ENCODE measurements around the gene DOK7.

Gene DOK7

GRCh38 chr4:3520796-3521600 is 57.9 kb downstream of the DOK7 start:
- no peaks in the 10 kb centered on the region for H3K9me3 ChIP-seq (ENCODE audit: insufficient read depth, low read length, severe bottlenecking)
- peaks cover 15% of the 10 kb centered on the region; the same call in 1 of the 2 replicates for H3K79me2 ChIP-seq (ENCODE audit: insufficient read depth, low read length)
- no peak overlapping the region for H3K27ac ChIP-seq (ENCODE audit: low read length)
- H3K9ac ChIP-seq (ENCODE audit: low read depth, low read length) = no peak overlapping the region
- H4K20me1 ChIP-seq (ENCODE audit: insufficient read depth, low read length) = peaks cover 41% of the 10 kb centered on the region
- H3K4me2 ChIP-seq (ENCODE audit: insufficient read depth, low read length) = no peak overlapping the region
- H3K27me3 ChIP-seq (ENCODE audit: insufficient read depth, low read length, poor library complexity) = no peaks in the 10 kb centered on the region
- peaks cover 95% of the 10 kb centered on the region for H3K36me3 ChIP-seq (ENCODE audit: insufficient read depth, low read length)
- TF ChIP-seq CTCF (IDR thresholded peaks at IDR 0.05; ENCODE audit: borderline replicate concordance, extremely low read depth, low read length, poor library complexity, severe bottlenecking) (no peak), EZH2 (IDR thresholded peaks at IDR 0.05; ENCODE audit: borderline replicate concordance, low read depth, low read length, severe bottlenecking) (no peak)
- no peak overlapping the region for H3K4me3 ChIP-seq (ENCODE audit: low read depth in 1 of 2, low read length in 2 of 2)
- ATAC-seq (ENCODE audit: insufficient read depth, low read depth) (no peak), DNase-seq (no peak)
- no peaks in the 10 kb centered on the region for H3K4me1 ChIP-seq (ENCODE audit: insufficient read depth, low read length)
- no peak overlapping the region for H2AFZ ChIP-seq (ENCODE audit: low read depth, low read length)

GRCh38 chr4:3521621-3522325 is 58.7 kb downstream of the DOK7 start:
- H3K4me1 ChIP-seq (ENCODE audit: insufficient read depth, low read length) = no peaks in the 10 kb centered on the region
- no peak overlapping the region for H2AFZ ChIP-seq (ENCODE audit: low read depth, low read length)
- no peak overlapping the region for H3K27ac ChIP-seq (ENCODE audit: low read length)
- H4K20me1 ChIP-seq (ENCODE audit: insufficient read depth, low read length) = peaks cover 48% of the 10 kb centered on the region
- TF ChIP-seq EZH2 (IDR thresholded peaks at IDR 0.05; ENCODE audit: borderline replicate concordance, low read depth, low read length, severe bottlenecking) (no peak), CTCF (IDR thresholded peaks at IDR 0.05; ENCODE audit: borderline replicate concordance, extremely low read depth, low read length, poor library complexity, severe bottlenecking) (no peak)
- no peak overlapping the region for H3K9ac ChIP-seq (ENCODE audit: low read depth, low read length)
- H3K9me3 ChIP-seq (ENCODE audit: insufficient read depth, low read length, severe bottlenecking) = no peaks in the 10 kb centered on the region
- no peaks in the 10 kb centered on the region for H3K27me3 ChIP-seq (ENCODE audit: insufficient read depth, low read length, poor library complexity)
- H3K79me2 ChIP-seq (ENCODE audit: insufficient read depth, low read length) = peaks cover 21% of the 10 kb centered on the region; the same call in 1 of the 2 replicates
- no peak overlapping the region for H3K4me2 ChIP-seq (ENCODE audit: insufficient read depth, low read length)
- no peak overlapping the region for H3K4me3 ChIP-seq (ENCODE audit: low read depth in 1 of 2, low read length in 2 of 2)
- H3K36me3 ChIP-seq (ENCODE audit: insufficient read depth, low read length) = peaks cover 87% of the 10 kb centered on the region
- ATAC-seq (ENCODE audit: insufficient read depth, low read depth) (no peak), DNase-seq (no peak)

GRCh38 chr4:3522326-3522640 is 59.2 kb downstream of the DOK7 start:
- Histone ChIP-seq H2AFZ (ENCODE audit: low read depth, low read length) (no peak overlapping the region), H3K79me2 (ENCODE audit: insufficient read depth, low read length) (peaks cover 27% of the 10 kb centered on the region; the same call in 1 of the 2 replicates), H3K27ac (ENCODE audit: low read length) (no peak overlapping the region), H3K9ac (ENCODE audit: low read depth, low read length) (no peak overlapping the region), H4K20me1 (ENCODE audit: insufficient read depth, low read length) (peaks cover 50% of the 10 kb centered on the region), H3K4me2 (ENCODE audit: insufficient read depth, low read length) (no peak overlapping the region), H3K27me3 (ENCODE audit: insufficient read depth, low read length, poor library complexity) (no peaks in the 10 kb centered on the region), H3K36me3 (ENCODE audit: insufficient read depth, low read length) (peaks cover 84% of the 10 kb centered on the region), H3K9me3 (ENCODE audit: insufficient read depth, low read length, severe bottlenecking) (no peaks in the 10 kb centered on the region), H3K4me1 (ENCODE audit: insufficient read depth, low read length) (no peaks in the 10 kb centered on the region), H3K4me3 (ENCODE audit: low read depth in 1 of 2, low read length in 2 of 2) (no peak overlapping the region)
- no peak for ATAC-seq (ENCODE audit: insufficient read depth, low read depth)
- no peak for DNase-seq
- TF ChIP-seq EZH2 (IDR thresholded peaks at IDR 0.05; ENCODE audit: borderline replicate concordance, low read depth, low read length, severe bottlenecking) = no peak
- TF ChIP-seq CTCF (IDR thresholded peaks at IDR 0.05; ENCODE audit: borderline replicate concordance, extremely low read depth, low read length, poor library complexity, severe bottlenecking) = no peak
